K562 (cell line): ENCODE data around the gene FXYD1. TPM values are rescaled to one million over a fixed set of nuclear protein-coding genes. Genes with fewer than 3 reads are reported as not detected.

Source experiments
- HDGF ChIP-seq: fragments of 450-650 bp; IDR thresholded peaks from 2 replicates; pipeline ENCODE4 v1.6.1; 2016
- RB1 ChIP-seq: fragments of 450-650 bp; IDR thresholded peaks from 2 replicates; pipeline ENCODE4 v1.6.1; 2017; ENCODE audit warnings: low read depth, mild to moderate bottlenecking
- SMAD2 ChIP-seq: fragments of 150-350 bp; IDR thresholded peaks from 2 replicates; pipeline ENCODE4 v1.6.1; 2014; ENCODE audit warnings: low read depth, mild to moderate bottlenecking, low read length
- polyA plus RNA-seq, 8 experiments: library from polyadenylated mRNA; depleted of rRNA in 4 of 8; stranded (reverse) in 5 of 8; unstranded in 3 of 8; fragments of >200 nt; fragmentation: Nextera tagmentation in 2 of 8; fragmentation: Illumina TruSeq in 1 of 8; extraction: Ambion mirVana in 2 of 8; extraction: Trizol in 1 of 8; gene quantifications; 2 replicates each; pipeline versions ENCODE4 v1.2.1 to v1.2.3, GENCODE V29; 2011 to 2014; ENCODE audit warnings: inconsistent platforms in 1 of 8, missing spikeins in 1 of 8
- total RNA-seq, 7 experiments: library from RNA; depleted of rRNA in 6 of 7; stranded (reverse); fragments of >200 nt in 6 of 7; fragmentation: Illumina TruSeq in 2 of 7; extraction: Trizol in 2 of 7; gene quantifications; 2 replicates each; pipeline versions ENCODE4 v1.2.1 to v1.2.3, GENCODE V29; 2011 to 2021; ENCODE audit warnings: low replicate concordance in 1 of 7
- TF ChIP-seq, protein P1 (sequence below): fragments of 450-650 bp; IDR thresholded peaks from 2 replicates; pipeline ENCODE4 v1.6.1; 2014; ENCODE audit warnings: low read depth, mild to moderate bottlenecking, moderate library complexity, borderline replicate concordance
- TF ChIP-seq, protein P2 (sequence below): fragments of 450-650 bp; IDR thresholded peaks from 2 replicates; pipeline ENCODE4 v1.6.1; 2016; ENCODE audit warnings: mild to moderate bottlenecking, moderate library complexity
- TF ChIP-seq, protein P3 (sequence below): sonication (generic); formaldehyde crosslinking; IDR thresholded peaks from 2 replicates; pipeline ENCODE4 v1.8.1; 2023; ENCODE audit warnings: mild to moderate bottlenecking, missing genetic modification reagents
- TF ChIP-seq, protein P4 (sequence below): sonication (generic); formaldehyde crosslinking; IDR thresholded peaks from 2 replicates; pipeline ENCODE4 v1.8.1; 2023; ENCODE audit warnings: mild to moderate bottlenecking, missing genetic modification reagents

The FXYD1 gene
- total and polyA plus RNA-seq, 9 of the 15 experiments (the other 6 are each of a cell fraction or from before 2014, with no cell fraction given) = 0.40 to 3.2 (median 1.8) TPM; not detected in 3

DNA sequence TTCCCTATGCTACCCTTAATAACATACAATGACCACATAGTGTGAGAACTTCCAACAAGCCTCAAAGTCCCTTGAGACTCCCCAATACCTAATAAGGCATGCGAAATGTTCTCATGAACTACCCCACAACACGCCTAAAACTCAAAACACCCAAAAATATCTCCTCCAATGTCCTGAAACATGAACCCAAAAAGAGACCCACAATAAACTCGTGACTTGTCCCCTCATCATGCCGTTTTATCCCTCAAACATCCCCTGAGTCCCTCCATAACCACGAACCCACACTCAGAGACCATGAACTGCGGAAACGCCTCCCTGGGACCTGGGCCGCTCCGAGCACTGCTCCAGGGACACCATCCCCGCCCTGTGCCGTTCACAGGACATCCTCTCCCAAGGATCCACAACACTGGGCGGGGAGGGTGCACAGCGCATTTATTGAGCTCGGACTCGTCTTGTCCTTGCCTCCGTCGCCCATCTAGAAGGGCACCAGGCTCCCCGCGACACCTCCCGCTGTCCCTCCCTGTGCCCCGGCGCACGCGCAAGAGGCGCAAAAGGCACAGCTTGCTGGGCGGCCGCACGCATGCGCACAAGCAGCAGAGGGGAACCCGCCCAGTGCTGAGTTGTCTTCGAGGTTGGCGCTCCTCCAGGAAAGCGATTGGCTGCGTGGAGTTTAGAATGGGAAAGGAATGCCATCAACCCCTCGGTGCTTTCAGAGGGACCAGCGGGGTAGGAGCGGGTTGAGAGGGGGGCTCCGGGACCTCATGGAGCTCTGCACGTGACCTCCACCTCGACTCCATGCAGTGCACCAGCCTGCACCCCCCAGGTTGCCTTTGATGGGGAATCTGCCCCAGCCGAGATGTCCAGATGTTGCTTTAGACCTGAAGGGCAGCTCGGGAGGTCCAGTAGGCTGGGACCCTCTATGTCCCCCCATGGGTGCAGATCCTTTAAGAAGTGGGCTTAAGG lies 14.2 kb upstream of the FXYD1 start (continued):
- TF ChIP-seq, protein P1, sequence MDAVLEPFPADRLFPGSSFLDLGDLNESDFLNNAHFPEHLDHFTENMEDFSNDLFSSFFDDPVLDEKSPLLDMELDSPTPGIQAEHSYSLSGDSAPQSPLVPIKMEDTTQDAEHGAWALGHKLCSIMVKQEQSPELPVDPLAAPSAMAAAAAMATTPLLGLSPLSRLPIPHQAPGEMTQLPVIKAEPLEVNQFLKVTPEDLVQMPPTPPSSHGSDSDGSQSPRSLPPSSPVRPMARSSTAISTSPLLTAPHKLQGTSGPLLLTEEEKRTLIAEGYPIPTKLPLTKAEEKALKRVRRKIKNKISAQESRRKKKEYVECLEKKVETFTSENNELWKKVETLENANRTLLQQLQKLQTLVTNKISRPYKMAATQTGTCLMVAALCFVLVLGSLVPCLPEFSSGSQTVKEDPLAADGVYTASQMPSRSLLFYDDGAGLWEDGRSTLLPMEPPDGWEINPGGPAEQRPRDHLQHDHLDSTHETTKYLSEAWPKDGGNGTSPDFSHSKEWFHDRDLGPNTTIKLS = peak; percentile 78; the same call in 1 of the 2 replicates
- TF ChIP-seq RB1 (peak; percentile 55), SMAD2 (no peak), HDGF (peak; percentile 83; the same call in 1 of the 2 replicates)
- TF ChIP-seq, protein P2, sequence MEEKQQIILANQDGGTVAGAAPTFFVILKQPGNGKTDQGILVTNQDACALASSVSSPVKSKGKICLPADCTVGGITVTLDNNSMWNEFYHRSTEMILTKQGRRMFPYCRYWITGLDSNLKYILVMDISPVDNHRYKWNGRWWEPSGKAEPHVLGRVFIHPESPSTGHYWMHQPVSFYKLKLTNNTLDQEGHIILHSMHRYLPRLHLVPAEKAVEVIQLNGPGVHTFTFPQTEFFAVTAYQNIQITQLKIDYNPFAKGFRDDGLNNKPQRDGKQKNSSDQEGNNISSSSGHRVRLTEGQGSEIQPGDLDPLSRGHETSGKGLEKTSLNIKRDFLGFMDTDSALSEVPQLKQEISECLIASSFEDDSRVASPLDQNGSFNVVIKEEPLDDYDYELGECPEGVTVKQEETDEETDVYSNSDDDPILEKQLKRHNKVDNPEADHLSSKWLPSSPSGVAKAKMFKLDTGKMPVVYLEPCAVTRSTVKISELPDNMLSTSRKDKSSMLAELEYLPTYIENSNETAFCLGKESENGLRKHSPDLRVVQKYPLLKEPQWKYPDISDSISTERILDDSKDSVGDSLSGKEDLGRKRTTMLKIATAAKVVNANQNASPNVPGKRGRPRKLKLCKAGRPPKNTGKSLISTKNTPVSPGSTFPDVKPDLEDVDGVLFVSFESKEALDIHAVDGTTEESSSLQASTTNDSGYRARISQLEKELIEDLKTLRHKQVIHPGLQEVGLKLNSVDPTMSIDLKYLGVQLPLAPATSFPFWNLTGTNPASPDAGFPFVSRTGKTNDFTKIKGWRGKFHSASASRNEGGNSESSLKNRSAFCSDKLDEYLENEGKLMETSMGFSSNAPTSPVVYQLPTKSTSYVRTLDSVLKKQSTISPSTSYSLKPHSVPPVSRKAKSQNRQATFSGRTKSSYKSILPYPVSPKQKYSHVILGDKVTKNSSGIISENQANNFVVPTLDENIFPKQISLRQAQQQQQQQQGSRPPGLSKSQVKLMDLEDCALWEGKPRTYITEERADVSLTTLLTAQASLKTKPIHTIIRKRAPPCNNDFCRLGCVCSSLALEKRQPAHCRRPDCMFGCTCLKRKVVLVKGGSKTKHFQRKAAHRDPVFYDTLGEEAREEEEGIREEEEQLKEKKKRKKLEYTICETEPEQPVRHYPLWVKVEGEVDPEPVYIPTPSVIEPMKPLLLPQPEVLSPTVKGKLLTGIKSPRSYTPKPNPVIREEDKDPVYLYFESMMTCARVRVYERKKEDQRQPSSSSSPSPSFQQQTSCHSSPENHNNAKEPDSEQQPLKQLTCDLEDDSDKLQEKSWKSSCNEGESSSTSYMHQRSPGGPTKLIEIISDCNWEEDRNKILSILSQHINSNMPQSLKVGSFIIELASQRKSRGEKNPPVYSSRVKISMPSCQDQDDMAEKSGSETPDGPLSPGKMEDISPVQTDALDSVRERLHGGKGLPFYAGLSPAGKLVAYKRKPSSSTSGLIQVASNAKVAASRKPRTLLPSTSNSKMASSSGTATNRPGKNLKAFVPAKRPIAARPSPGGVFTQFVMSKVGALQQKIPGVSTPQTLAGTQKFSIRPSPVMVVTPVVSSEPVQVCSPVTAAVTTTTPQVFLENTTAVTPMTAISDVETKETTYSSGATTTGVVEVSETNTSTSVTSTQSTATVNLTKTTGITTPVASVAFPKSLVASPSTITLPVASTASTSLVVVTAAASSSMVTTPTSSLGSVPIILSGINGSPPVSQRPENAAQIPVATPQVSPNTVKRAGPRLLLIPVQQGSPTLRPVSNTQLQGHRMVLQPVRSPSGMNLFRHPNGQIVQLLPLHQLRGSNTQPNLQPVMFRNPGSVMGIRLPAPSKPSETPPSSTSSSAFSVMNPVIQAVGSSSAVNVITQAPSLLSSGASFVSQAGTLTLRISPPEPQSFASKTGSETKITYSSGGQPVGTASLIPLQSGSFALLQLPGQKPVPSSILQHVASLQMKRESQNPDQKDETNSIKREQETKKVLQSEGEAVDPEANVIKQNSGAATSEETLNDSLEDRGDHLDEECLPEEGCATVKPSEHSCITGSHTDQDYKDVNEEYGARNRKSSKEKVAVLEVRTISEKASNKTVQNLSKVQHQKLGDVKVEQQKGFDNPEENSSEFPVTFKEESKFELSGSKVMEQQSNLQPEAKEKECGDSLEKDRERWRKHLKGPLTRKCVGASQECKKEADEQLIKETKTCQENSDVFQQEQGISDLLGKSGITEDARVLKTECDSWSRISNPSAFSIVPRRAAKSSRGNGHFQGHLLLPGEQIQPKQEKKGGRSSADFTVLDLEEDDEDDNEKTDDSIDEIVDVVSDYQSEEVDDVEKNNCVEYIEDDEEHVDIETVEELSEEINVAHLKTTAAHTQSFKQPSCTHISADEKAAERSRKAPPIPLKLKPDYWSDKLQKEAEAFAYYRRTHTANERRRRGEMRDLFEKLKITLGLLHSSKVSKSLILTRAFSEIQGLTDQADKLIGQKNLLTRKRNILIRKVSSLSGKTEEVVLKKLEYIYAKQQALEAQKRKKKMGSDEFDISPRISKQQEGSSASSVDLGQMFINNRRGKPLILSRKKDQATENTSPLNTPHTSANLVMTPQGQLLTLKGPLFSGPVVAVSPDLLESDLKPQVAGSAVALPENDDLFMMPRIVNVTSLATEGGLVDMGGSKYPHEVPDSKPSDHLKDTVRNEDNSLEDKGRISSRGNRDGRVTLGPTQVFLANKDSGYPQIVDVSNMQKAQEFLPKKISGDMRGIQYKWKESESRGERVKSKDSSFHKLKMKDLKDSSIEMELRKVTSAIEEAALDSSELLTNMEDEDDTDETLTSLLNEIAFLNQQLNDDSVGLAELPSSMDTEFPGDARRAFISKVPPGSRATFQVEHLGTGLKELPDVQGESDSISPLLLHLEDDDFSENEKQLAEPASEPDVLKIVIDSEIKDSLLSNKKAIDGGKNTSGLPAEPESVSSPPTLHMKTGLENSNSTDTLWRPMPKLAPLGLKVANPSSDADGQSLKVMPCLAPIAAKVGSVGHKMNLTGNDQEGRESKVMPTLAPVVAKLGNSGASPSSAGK = peak; percentile 97
- TF ChIP-seq, protein P3, sequence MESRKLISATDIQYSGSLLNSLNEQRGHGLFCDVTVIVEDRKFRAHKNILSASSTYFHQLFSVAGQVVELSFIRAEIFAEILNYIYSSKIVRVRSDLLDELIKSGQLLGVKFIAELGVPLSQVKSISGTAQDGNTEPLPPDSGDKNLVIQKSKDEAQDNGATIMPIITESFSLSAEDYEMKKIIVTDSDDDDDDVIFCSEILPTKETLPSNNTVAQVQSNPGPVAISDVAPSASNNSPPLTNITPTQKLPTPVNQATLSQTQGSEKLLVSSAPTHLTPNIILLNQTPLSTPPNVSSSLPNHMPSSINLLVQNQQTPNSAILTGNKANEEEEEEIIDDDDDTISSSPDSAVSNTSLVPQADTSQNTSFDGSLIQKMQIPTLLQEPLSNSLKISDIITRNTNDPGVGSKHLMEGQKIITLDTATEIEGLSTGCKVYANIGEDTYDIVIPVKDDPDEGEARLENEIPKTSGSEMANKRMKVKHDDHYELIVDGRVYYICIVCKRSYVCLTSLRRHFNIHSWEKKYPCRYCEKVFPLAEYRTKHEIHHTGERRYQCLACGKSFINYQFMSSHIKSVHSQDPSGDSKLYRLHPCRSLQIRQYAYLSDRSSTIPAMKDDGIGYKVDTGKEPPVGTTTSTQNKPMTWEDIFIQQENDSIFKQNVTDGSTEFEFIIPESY (CRISPR knock-in tag) = peak; percentile 43; the same call in 1 of the 2 replicates
- TF ChIP-seq, protein P4, sequence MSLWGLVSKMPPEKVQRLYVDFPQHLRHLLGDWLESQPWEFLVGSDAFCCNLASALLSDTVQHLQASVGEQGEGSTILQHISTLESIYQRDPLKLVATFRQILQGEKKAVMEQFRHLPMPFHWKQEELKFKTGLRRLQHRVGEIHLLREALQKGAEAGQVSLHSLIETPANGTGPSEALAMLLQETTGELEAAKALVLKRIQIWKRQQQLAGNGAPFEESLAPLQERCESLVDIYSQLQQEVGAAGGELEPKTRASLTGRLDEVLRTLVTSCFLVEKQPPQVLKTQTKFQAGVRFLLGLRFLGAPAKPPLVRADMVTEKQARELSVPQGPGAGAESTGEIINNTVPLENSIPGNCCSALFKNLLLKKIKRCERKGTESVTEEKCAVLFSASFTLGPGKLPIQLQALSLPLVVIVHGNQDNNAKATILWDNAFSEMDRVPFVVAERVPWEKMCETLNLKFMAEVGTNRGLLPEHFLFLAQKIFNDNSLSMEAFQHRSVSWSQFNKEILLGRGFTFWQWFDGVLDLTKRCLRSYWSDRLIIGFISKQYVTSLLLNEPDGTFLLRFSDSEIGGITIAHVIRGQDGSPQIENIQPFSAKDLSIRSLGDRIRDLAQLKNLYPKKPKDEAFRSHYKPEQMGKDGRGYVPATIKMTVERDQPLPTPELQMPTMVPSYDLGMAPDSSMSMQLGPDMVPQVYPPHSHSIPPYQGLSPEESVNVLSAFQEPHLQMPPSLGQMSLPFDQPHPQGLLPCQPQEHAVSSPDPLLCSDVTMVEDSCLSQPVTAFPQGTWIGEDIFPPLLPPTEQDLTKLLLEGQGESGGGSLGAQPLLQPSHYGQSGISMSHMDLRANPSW (CRISPR knock-in tag) = 0 out of 2 replicates have a peak, but pooled peaks have one; percentile 63
